Stimulated activated CD8-positive, alpha-beta memory T cell treated with anti-CD3 and anti-CD28 coated beads, Interleukin-15, amount 100 ng/mL, for 1 hour (primary cell): ENCODE data around the gene LGALS1.

Experiments
- DNase-seq: peaks from one replicate; pipeline ENCODE4 v3.0.0-alpha.2; 2020; ENCODE audit warnings: low read depth

Gene LGALS1

GRCh38 chr22:37674951-37675929 lies at the start of gene LGALS1:
Gene LGALS1 (plus strand): TSS chr22:37675636. CDS start chr22:37675703, 67 bp downstream.
- no peak for DNase-seq

- no peak for DNase-seq
Observed at GRCh38 chr22:37625737-37626136, 49.7 kb upstream of the LGALS1 start.

GRCh38 chr22:37626144-37626543 lies 49.3 kb upstream of the LGALS1 start:
- no peak for DNase-seq

- DNase-seq = no peak
Observed at GRCh38 chr22:37626556-37627075, 48.8 kb upstream of the LGALS1 start.

- no peak for DNase-seq
Observed at GRCh38 chr22:37627121-37627520, 48.3 kb upstream of the LGALS1 start.

GRCh38 chr22:37627545-37627944 lies 47.9 kb upstream of the LGALS1 start:
- DNase-seq = no peak

GRCh38 chr22:37628830-37629229 lies 46.6 kb upstream of the LGALS1 start:
- no peak for DNase-seq

- no peak for DNase-seq
Observed at GRCh38 chr22:37629928-37630327, 45.5 kb upstream of the LGALS1 start.

GRCh38 chr22:37630839-37631435 lies 44.5 kb upstream of the LGALS1 start:
- DNase-seq = no peak

- DNase-seq = no peak
Observed at GRCh38 chr22:37631448-37632173, 43.8 kb upstream of the LGALS1 start.

GRCh38 chr22:37632174-37633088 lies 43.0 kb upstream of the LGALS1 start:
- no peak for DNase-seq

GRCh38 chr22:37633089-37633624 lies 42.3 kb upstream of the LGALS1 start:
- no peak for DNase-seq

GRCh38 chr22:37633625-37634416 lies 41.6 kb upstream of the LGALS1 start:
- DNase-seq = no peak

GRCh38 chr22:37634417-37634924 lies 41.0 kb upstream of the LGALS1 start:
- no peak for DNase-seq

GRCh38 chr22:37635157-37635556 lies 40.3 kb upstream of the LGALS1 start:
- no peak for DNase-seq

GRCh38 chr22:37636186-37636948 lies 39.1 kb upstream of the LGALS1 start:
- no peak for DNase-seq

GRCh38 chr22:37636949-37637273 lies 38.5 kb upstream of the LGALS1 start:
- no peak for DNase-seq

- DNase-seq = no peak
Observed at GRCh38 chr22:37638391-37639069, 36.9 kb upstream of the LGALS1 start.
